Measurements from ENCODE around the gene BRAF.

- TF ChIP-seq EZH2 (IDR thresholded peaks at IDR 0.05; ENCODE audit: borderline replicate concordance) (no peak), CTCF (IDR thresholded peaks at IDR 0.05; ENCODE audit: poor library complexity) (no peak), EZH2phosphoT487 (IDR thresholded peaks at IDR 0.05; ENCODE audit: low read depth, severe bottlenecking, unreplicated experiment) (no peak)
Observed at GRCh38 chr7:140841166-140841715, 83.5 kb downstream of the BRAF start.
